ENCODE data around the gene SNX4. TPM values are rescaled to one million over a fixed set of nuclear protein-coding genes. Genes with fewer than 3 reads are reported as not detected.
"Not testable (repeated sequence)": the region's sequence is repeated elsewhere in the genome, so short reads cannot be mapped to it uniquely, and the experiment has no call there.

SNX4 gene
- total RNA-seq, 1 donor from 2014 or later: 35.6 TPM

- Mint-ChIP-seq H3K4me3 (ENCODE audit: unreplicated experiment) (no peak overlapping the region), H3K27ac (ENCODE audit: unreplicated experiment) (no peak overlapping the region), H3K36me3 (ENCODE audit: low read depth, unreplicated experiment) (peaks cover 9% of the 10 kb centered on the region), H3K4me1 (ENCODE audit: unreplicated experiment) (peaks cover 4% of the 10 kb centered on the region), H3K27me3 (ENCODE audit: unreplicated experiment) (no peaks in the 10 kb centered on the region), H3K9me3 (ENCODE audit: unreplicated experiment) (no peaks in the 10 kb centered on the region)
- DNase-seq (ENCODE audit: low spot score): no peak
- no peak for TF ChIP-seq CTCF (IDR thresholded peaks at IDR 0.05; ENCODE audit: unreplicated experiment)
Measured at GRCh38 chr3:125507128-125507527, 12.9 kb downstream of the SNX4 start.

- TF ChIP-seq CTCF (IDR thresholded peaks at IDR 0.05; ENCODE audit: unreplicated experiment): no peak
- H3K9me3 Mint-ChIP-seq (ENCODE audit: unreplicated experiment): no peaks in the 10 kb centered on the region
- no peaks in the 10 kb centered on the region for H3K27me3 Mint-ChIP-seq (ENCODE audit: unreplicated experiment)
- H3K27ac Mint-ChIP-seq (ENCODE audit: unreplicated experiment): no peak overlapping the region
- H3K36me3 Mint-ChIP-seq (ENCODE audit: low read depth, unreplicated experiment): peaks cover 14% of the 10 kb centered on the region
- H3K4me3 Mint-ChIP-seq (ENCODE audit: unreplicated experiment): no peak overlapping the region
- H3K4me1 Mint-ChIP-seq (ENCODE audit: unreplicated experiment): no peaks in the 10 kb centered on the region
- no peak for DNase-seq (ENCODE audit: low spot score)
Measured at GRCh38 chr3:125498630-125499029, 21.4 kb downstream of the SNX4 start.

GRCh38 chr3:125496701-125497100, 23.3 kb downstream of the SNX4 start:
- Mint-ChIP-seq H3K36me3 (ENCODE audit: low read depth, unreplicated experiment) (peaks cover 14% of the 10 kb centered on the region), H3K27ac (ENCODE audit: unreplicated experiment) (no peak overlapping the region), H3K9me3 (ENCODE audit: unreplicated experiment) (no peaks in the 10 kb centered on the region), H3K4me1 (ENCODE audit: unreplicated experiment) (no peaks in the 10 kb centered on the region), H3K4me3 (ENCODE audit: unreplicated experiment) (no peak overlapping the region), H3K27me3 (ENCODE audit: unreplicated experiment) (no peaks in the 10 kb centered on the region)
- TF ChIP-seq CTCF (IDR thresholded peaks at IDR 0.05; ENCODE audit: unreplicated experiment): no peak
- DNase-seq (ENCODE audit: low spot score): no peak

- peaks cover 7% of the 10 kb centered on the region for H3K36me3 Mint-ChIP-seq (ENCODE audit: low read depth, unreplicated experiment)
- no peak overlapping the region for H3K4me3 Mint-ChIP-seq (ENCODE audit: unreplicated experiment)
Measured at GRCh38 chr3:125482406-125482805, 37.6 kb downstream of the SNX4 start.

GRCh38 chr3:125481786-125482185, 38.2 kb downstream of the SNX4 start:
- no peak for TF ChIP-seq CTCF (IDR thresholded peaks at IDR 0.05; ENCODE audit: unreplicated experiment)
- no peak for DNase-seq (ENCODE audit: low spot score)
- Mint-ChIP-seq H3K27me3 (ENCODE audit: unreplicated experiment) (no peaks in the 10 kb centered on the region), H3K4me3 (ENCODE audit: unreplicated experiment) (no peak overlapping the region), H3K9me3 (ENCODE audit: unreplicated experiment) (no peaks in the 10 kb centered on the region), H3K4me1 (ENCODE audit: unreplicated experiment) (no peaks in the 10 kb centered on the region), H3K36me3 (ENCODE audit: low read depth, unreplicated experiment) (peaks cover 7% of the 10 kb centered on the region), H3K27ac (ENCODE audit: unreplicated experiment) (no peak overlapping the region)

More at GRCh38 chr3:125482406-125482805, 37.6 kb downstream of the SNX4 start:
- no peak for DNase-seq (ENCODE audit: low spot score)
- H3K9me3 Mint-ChIP-seq (ENCODE audit: unreplicated experiment): no peaks in the 10 kb centered on the region
- no peak for TF ChIP-seq CTCF (IDR thresholded peaks at IDR 0.05; ENCODE audit: unreplicated experiment)
- no peak overlapping the region for H3K27ac Mint-ChIP-seq (ENCODE audit: unreplicated experiment)
- no peaks in the 10 kb centered on the region for H3K27me3 Mint-ChIP-seq (ENCODE audit: unreplicated experiment)
- no peaks in the 10 kb centered on the region for H3K4me1 Mint-ChIP-seq (ENCODE audit: unreplicated experiment)

- not testable (repeated sequence) for H3K27ac Mint-ChIP-seq (ENCODE audit: unreplicated experiment); H3K27me3 Mint-ChIP-seq (ENCODE audit: unreplicated experiment); H3K4me3 Mint-ChIP-seq (ENCODE audit: unreplicated experiment); H3K36me3 Mint-ChIP-seq (ENCODE audit: low read depth, unreplicated experiment); H3K4me1 Mint-ChIP-seq (ENCODE audit: unreplicated experiment); H3K9me3 Mint-ChIP-seq (ENCODE audit: unreplicated experiment); DNase-seq (ENCODE audit: low spot score)
Measured at GRCh38 chr3:125481375-125481759, 38.6 kb downstream of the SNX4 start.
